Neural progenitor cell (in vitro differentiated cells): ENCODE results near the gene SOX9.

Experiments
- EZH2 ChIP-seq: fragments of 200-600 bp; sonication (generic); IDR thresholded peaks from 2 replicates; pipeline ENCODE4 v1.6.1; 2017; ENCODE audit warnings: antibody characterized with exemption, mild to moderate bottlenecking, moderate library complexity
- EZH2phosphoT487 ChIP-seq: fragments of 200-600 bp; sonication (generic); IDR thresholded peaks from 2 replicates; pipeline ENCODE4 v1.6.1; 2017; ENCODE audit warnings: antibody characterized with exemption
- TF ChIP-seq, protein P1 (sequence below): fragments of 200-600 bp; sonication (generic); IDR thresholded peaks from 2 replicates; pipeline ENCODE4 v1.5.1; 2017; ENCODE audit warnings: antibody characterized with exemption, mild to moderate bottlenecking

DNA sequence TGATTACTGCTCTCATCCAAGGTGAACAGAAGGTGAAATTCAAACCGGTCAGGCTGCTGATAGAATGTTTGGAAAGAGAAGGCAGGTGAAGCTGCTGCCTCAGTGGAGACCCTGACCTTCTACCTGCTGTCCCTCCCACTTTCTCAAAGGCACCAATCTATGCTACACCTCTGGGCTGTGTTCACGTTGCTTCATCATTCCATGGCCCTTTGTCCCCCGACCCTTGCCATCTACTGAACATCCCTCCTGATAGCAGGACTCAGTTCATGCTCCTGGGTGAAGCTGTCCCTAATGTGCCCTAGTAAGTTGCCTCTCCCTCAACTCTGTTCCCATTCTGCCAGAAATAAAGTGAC is 44.2 kb upstream of the SOX9 start:
- TF ChIP-seq, protein P1, sequence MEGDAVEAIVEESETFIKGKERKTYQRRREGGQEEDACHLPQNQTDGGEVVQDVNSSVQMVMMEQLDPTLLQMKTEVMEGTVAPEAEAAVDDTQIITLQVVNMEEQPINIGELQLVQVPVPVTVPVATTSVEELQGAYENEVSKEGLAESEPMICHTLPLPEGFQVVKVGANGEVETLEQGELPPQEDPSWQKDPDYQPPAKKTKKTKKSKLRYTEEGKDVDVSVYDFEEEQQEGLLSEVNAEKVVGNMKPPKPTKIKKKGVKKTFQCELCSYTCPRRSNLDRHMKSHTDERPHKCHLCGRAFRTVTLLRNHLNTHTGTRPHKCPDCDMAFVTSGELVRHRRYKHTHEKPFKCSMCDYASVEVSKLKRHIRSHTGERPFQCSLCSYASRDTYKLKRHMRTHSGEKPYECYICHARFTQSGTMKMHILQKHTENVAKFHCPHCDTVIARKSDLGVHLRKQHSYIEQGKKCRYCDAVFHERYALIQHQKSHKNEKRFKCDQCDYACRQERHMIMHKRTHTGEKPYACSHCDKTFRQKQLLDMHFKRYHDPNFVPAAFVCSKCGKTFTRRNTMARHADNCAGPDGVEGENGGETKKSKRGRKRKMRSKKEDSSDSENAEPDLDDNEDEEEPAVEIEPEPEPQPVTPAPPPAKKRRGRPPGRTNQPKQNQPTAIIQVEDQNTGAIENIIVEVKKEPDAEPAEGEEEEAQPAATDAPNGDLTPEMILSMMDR, result no peak
- TF ChIP-seq EZH2 (no peak), EZH2phosphoT487 (no peak)
